AG08396 (cell line): ENCODE data around the gene MOV10L1.

Experiments
- DNase-seq: peaks from one replicate; pipeline ENCODE4 v3.0.0; 2012; ENCODE audit warnings: low spot score, mixed read lengths

Gene MOV10L1

DNA sequence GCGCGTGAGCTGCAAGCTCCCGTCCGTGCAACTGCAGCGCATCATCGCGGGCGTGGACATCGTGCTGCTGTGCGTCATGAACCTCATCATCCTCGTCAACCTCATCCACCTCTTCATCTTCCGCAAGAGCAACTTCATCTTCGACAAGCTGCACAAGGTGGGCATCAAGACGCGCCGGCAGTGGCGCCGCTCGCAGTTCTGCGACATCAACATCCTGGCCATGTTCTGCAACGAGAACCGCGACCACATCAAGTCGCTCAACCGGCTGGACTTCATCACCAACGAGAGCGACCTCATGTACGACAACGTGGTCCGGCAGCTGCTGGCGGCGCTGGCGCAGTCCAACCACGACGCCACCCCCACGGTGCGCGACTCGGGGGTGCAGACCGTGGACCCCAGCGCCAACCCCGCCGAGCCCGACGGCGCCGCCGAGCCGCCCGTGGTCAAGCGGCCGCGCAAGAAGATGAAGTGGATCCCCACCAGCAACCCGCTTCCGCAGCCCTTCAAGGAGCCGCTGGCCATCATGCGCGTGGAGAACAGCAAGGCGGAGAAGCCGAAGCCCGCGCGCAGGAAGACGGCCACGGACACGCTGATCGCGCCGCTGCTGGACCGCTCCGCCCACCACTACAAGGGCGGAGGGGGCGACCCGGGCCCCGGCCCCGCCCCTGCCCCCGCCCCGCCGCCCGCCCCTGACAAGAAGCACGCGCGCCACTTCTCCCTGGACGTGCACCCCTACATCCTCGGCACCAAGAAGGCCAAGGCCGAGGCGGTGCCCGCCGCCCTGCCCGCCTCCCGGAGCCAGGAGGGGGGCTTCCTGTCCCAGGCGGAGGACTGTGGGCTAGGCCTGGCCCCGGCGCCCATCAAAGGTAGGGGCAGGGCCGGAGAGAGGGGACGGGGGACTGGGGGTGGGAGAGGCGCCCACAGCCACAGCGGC, 88.0 kb downstream of the MOV10L1 start:
- no peak for DNase-seq

GRCh38 chr22:50178471-50178864, 88.7 kb downstream of the MOV10L1 start:
- DNase-seq = no peak

GRCh38 chr22:50178871-50179869, 89.4 kb downstream of the MOV10L1 start:
- DNase-seq = no peak

GRCh38 chr22:50179937-50180726, 90.3 kb downstream of the MOV10L1 start:
- DNase-seq = no peak

DNA sequence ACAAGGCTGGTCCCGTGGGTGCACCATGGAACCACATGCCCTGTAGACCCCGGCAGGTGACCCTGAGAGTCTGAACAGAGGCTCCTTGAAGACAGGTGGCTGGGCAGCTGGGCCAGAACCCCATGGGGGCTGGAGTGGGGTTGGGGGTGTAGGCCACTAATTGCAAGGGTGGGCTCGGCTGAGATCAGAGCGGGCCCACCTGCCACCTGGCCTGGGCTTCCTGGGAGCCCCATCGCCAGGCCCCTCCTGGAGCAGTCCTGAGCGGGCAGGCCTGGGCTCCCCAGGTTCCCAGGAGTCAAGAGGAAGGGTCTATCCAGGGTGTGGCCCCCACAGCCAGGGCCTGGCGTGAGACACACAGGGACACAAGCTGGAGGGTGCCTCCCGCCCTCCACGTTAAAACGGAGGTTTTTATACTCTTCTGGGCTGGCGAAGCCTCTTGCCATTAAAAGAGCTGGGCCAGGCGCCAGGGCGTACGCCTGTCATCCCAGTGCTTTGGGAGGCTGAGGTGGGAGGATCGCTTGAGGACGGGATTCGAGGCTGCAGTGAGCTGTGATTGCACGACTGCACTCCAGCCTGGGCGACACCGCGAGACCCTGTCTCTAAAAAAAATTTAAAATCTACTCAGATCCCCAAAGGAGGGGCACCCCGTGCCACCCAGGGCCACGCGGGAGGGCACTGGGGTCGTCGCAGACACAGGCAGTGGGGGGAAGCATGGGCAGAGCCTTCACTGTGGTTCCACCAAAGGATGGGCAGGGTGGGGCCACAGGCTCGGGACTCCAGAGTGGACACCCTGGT, 91.1 kb downstream of the MOV10L1 start:
- no peak for DNase-seq

DNA sequence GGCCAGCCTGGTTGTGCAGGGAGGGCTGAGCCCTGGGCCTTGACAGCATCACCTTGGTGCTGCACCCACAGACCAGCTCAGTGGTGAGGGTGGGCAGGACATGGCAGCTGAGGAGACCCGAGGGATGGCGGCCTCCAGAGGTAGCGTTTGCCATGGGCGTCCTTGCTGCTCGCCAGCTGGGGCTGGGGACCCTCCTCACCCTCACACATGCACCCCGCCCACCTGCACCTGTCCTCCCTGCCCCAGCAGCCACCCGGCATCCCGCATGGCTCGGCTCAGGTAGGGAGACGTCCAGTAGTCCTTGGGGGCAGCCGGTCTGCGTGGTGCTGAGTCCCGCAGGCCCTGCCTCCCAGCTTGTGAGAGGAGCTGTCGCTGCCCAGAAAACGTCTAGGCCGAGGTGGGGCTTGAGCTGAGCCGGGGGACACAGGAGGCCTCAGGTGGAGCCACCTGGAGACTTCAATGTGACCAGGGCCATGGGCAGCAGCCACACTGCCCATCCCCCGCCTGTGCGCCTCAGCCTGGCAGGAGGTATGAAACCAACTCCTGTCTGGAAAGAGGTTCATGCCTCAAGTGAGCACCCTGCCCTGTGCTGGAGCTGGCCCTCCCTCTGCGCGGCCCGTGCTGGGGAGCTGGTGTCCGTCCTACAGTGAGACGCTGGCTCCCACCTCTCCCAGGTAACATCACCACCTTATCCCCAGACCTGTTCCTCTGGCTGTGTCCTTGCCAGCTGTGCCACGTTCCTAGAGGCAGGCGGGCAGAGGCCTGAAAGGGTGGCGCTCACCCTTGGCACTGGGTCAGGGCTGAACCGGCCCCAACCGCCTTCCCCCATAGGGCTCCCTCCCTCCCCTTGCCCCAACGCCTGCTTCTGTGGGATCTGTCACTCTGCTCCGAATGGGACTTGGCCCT, 92.6 kb downstream of the MOV10L1 start:
- no peak for DNase-seq

DNA sequence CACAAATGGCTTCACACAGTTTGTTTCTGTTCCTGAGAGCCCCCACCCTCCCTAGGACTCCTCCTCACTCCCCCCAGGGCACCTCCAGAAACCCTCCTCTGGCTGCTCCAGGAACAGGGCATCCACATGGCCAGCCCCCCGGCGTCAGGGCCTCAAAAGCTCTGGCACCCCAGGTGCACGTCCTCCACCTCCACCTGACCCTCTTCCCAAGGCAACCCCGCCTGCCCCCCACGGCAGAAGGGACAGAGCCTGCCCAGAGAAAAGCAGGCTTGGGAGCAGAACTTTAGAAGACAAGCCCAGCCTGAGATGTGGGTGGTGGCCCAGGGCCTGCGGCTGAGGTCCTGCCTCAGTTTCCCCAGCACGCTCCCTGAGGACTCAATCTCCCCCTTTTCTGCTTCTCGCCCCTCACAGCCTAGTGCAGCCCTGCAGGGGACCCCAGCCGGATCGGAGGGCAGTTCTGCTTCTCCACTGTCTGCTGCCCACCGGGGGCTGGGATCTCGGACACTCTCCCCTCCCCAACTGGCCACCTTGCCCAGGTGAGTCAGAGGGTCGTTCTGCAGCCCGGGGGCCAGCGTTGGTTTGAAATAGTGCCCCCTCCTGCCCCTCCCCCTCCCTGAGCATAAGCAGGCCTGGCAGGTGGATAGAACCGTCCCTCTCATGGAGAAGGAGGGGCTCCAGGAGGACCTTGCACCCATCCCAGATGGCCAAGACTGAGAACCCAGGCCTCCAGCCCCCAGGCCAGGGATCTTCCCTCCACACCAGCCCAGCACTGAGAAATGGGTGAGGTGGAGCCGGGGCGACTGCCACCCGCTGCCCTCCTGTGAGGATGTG, 93.5 kb downstream of the MOV10L1 start:
- DNase-seq = no peak

DNA sequence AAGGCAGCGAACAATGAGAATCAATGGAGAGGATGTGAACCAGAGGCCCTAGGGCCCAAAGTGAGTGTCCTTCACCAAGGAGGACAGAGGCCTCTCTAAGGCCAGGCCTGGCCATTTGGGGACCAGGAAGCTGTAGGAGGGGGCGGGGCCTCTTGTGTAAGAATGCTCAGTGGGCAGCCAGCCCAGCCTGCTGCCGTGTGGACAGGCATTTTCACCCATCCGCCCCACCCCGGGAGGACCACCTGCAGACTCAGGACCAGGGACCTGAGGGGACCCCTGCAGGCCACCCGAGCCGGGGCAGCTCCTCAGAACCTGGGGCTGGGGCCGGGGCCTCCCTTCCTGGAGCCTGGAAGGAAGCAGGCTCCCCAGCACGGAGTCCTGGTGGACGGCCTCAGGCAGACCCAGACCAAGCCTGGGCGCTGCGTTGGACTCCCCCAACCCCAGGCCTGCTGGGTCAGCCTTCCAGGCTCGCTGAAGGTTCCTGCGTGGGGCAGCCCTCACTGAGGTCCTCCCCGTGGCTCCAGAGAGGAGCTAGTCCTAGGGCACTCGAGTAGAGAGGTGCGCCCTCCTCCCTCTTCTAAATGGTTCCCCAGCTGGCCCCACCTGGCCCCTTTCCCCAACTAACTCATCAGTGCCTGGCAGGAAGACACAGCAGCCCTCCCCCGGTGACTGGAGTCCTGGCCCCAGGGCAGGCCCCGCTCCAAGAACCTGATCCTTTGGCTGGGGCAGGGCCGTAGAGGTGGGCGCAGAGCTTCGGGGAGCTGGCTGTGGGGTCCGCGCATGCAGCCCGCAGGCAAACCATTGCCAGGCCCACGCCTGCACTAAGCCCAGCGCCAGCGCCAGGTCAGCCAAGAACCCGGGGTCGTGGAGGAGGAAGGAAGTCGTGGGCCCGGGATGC, 94.4 kb downstream of the MOV10L1 start:
- peak; percentile 76 for DNase-seq

- no peak for DNase-seq
Observed at GRCh38 chr22:50184902-50185374, 95.1 kb downstream of the MOV10L1 start.

DNA sequence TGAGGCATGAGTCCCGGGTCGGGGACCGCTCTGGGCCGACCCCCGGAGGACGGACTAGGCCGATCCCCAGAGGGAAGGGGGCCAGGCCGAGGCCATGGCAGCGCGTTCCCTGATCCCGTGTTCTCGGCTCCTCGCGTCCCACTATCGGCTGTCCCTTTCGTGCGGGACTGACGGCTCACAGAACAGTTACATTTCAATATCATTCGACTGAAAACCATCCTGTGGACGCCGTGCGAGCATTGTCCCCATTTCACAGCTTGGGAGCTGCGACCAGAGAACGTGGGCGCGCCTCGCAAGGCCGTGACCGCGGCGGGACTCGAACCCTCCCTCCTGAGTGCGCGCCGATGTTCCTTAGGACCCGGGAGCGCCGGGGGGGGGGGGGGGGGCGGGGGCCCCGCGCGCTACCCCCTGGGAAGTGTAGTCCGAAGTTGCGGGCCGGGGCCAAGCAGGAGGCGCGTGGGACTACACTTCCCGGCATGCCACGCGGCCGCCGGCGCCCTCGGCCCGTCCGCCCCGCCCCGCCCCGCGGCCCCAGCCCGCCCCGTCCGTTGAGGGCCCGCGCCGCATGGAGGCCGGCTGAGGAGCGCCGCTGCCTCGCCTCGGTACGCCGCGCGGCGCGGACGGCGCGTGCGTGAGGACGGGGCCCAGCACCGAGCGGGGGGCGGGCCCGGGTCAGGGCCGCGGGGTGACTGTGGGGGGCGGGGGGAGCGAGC, 95.7 kb downstream of the MOV10L1 start, which contains the start of gene TRABD:
TRABD (plus strand) TSS at position 539 of the 713 bp plus-strand sequence. CDS start 7,148 bp downstream, outside the sequence.
- peak; percentile 98 for DNase-seq

GRCh38 chr22:50186181-50186714, 96.4 kb downstream of the MOV10L1 start:
- DNase-seq = no peak

DNA sequence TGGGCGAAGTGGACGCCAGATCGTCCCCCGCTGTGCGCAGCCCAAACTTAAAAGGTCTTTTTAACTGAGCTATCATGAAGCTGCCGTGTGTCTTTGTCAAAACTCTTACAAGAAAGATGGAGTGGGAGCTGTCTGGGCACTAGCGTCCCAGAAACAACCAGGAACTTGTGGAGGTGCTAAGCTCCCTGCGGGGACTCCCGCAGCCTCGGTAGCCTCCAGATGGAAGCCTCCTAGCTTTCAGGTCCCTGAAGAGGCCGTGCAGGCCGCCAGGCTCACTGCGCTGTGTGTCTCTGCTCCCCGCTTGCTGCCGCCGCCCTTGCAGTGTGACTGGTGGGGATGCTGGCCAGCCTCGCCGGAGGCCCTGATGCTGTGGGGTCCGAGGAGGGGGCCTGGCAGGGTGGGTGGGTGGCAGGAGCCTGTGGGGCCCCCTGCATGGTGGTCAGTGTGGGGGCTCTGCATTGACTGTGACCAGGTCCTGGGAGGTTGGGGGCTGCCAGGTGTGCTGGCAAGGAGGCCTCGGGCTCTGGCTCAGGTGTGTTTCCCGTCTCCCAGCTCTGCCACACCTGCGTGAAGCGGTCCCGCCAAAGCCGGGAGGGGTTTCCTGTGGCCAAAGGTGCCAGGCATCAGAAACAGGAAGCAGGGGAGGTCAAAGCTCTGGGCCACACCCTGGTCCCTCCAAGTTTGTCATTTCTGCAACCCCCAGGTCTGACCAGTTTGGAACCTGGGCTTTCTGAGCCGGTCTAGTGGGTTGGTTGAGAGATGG, 97.1 kb downstream of the MOV10L1 start:
- no peak for DNase-seq

- no peak for DNase-seq
Observed at GRCh38 chr22:50188356-50188755, 98.5 kb downstream of the MOV10L1 start.

DNA sequence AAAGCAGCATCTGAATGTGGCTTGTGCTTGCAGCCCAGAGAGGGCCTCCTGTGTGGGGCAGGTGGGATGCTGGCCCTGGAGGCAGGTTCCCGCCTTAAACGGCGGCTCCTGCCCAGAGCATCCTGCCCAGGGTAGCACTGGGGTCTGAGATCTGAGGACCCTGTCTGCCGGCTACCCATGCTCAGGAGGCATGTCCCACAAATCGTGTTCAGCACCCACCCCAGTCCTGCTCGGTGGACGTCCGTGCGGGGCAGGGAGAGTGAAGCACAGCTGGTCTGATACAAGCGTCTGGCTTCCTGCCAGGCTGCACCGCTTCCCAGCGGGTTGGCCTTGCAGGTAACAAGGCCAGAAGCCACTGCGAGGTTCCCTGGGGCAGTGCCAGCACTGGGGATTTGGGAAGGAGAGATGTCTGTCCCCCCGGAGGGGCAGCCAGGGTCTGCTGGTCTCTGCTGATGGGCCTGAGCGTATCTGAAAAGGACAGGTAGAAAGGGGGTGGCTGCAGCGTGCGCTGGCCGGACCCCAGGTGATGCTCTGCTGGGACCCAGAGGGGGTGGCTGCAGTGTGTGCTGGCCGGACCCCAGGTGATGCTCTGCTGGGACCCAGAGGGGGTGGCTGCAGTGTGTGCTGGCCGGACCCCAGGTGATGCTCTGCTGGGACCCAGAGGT, 99.5 kb downstream of the MOV10L1 start:
- no peak for DNase-seq

DNA sequence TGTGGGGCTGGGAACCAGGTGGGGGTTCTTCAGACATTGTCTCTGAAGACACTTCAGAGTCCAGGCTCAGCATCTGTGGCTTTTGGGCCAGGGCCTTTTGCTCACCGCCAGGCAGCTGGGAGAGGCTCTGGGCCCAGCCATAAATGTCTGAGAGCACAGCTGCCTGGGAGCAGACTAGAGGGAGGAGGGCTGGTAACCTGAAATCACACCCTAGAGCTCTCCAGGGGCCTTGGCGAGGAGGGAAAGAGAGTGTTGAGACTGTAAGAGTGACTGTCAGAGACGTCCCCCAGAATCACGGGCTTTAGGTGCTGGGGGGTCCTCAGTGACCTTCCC, 100.0 kb downstream of the MOV10L1 start:
- no peak for DNase-seq
